NCI-H146 treated with DMSO at 0.1 percent for 48 hours (cell line): Measurements from ENCODE around the gene CKS2.
"Not testable (repeated sequence)": the region's sequence is repeated elsewhere in the genome, so short reads cannot be mapped to it uniquely, and the experiment has no call there.

Experiments
- DNase-seq: peaks from one replicate; lab custom pipeline; 2025; ENCODE audit not compliant: unreplicated experiment; lab: John Stamatoyannopoulos, UW

CKS2 gene

DNA sequence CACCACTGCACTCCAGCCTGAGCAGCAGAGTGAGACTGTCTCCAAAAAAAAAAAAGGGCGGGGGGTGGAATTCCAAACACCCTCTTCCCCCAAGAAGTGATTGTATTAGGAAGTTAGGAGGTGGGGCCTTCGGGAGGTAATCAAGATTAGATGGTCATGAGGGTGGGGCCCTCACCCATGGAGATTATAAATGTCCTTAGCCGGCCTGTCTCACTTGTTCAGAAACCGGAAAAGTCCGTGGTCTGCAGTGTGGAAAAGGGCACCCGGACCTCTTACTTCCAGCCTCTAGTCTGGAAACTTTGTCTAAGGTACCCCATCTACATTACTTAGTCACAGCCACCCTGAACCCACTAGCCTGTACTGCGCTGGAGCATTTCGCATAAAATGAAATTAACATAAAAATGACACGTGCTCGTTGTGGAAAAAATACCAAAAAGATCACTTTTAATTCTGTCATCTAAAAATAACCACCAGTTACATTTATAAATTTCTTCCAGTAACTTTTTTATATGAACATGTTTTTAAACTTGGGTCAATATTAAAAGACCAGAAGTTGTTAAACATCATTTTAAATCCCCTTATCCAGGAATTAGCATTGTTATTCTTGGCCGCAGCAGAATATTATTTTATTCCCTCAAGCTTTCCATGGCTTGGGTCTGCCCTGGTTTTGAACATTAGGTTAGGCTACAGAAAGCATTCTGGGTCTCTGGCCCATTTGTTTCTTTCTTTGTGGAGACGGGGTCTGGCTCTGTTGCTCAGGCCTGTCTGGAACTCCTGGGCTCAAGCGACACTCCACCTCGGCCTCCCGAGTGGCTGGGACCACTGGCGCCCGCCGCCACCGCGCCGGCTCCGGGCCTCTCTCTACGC lies 1.2 kb upstream of the CKS2 start:
- DNase-seq = no peak

DNA sequence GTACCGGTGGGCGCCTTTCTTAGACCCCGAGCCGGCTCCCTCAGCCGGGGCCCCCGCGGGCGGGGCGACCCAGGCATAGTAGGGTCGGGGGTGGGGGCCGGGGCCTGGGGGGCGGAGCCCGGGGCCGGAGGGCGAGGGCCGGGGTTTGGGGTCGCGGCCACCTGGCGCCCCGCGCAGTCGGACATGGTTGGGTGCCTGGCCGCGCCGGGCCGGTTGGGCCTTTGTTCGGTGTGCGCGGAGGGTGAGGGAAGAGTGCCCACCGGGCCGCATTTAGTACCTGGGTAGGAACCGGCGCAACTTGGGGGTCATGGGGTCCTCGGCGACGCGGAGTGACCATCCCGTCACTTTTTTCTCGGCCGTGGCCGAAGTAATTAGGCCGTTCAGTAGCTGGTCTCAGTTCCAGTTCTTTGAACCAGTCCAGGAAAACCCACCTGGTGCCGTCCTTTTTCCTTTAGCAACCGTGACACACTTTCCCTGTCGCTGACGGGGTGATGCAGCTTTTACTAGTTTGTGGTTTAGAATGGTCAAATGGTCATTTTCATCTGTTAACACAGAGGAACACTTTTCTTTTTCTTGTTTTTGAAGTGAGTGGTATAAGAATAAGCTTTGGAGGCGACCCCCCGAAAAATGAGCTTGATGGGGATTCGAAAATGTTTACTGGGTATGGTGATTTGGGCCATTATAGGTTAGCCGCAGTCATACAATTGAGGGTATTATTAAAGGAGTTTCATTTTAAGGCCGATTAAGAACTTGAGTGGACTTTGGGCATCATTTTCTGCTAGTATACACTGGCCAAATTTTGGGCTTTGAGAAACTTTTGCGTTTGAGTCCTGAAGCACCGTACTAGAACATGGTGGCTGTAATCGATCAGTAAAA lies 589 bp downstream of the CKS2 start:
- no peak for DNase-seq

- DNase-seq = no peak
Observed at GRCh38 chr9:89312222-89312571, 1.2 kb downstream of the CKS2 start.

GRCh38 chr9:89313842-89314241 lies 2.8 kb downstream of the CKS2 start:
- no peak for DNase-seq

GRCh38 chr9:89314955-89315354 lies 4.0 kb downstream of the CKS2 start:
- DNase-seq = no peak

DNA sequence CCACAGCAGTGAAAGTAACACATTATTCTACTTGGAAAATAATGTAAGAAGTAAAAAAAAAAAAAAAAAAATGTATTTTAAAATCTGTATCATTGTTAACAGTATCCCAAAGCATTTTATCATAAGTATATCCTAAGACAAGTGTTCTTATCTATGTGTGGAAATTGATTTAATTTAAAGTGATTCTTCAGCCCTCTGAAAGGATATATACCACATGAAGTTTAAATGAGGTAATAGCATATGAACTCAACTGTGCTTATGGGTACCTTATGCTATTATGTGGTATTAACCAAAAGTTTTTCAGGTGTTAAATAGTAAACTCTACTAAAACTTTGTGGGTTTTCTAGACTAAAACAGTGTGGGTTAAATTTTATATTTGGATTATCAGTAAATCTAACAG lies 4.5 kb downstream of the CKS2 start:
- no peak for DNase-seq

- DNase-seq = no peak
Observed at GRCh38 chr9:89317282-89317681, 6.3 kb downstream of the CKS2 start.

DNA sequence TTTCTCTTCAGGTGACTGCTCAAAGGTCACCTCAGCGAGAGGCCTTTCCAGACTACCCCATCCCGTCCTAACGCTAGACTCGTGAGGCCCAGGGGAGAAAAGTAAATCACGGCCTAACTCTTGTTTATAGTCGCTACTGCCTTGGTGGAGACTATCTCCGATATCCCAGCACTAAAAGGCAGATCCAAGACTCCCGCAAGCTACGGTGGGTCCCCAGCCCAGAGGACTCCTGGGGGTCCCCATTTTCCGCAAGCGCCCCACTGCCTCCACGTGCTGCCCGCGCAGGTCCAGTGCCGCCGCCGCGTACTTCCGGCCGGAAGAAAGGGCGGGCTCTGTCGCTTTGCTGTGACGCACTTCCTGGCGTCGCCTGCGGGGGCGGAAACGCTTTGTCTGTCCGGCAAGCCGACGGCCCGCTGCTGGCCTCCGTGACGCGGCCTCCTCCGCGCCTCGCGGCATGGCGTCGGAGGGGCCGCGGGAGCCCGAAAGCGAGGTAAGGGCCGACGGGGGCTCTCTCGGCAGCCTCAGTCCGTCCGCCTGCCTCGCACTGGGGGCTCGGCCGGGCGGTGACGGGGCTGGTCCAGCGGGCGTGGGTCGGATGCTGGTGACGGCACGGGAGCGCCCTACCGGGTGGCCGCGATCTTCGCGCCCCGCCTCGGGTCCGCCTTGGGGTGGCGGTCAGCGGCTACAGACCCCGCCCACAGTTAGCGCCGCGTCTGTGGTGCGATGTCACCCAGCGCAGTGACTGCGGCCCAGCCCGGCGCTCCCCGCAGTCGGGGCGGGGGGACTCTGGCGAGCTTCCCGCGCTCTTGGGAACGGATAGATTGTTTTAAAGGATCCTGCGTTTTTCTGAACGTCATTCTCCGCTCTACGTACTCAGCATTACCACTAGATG lies 7.4 kb downstream of the CKS2 start, which contains the start of gene SECISBP2:
TSS of gene SECISBP2 (plus strand) at position 378 of the 892 bp plus-strand sequence. CDS start at position 455, 77 bp downstream.
- DNase-seq = peak; percentile 86

GRCh38 chr9:89319015-89319905 lies 8.3 kb downstream of the CKS2 start:
- DNase-seq = no peak

GRCh38 chr9:89323390-89323789 lies 12.4 kb downstream of the CKS2 start:
- no peak for DNase-seq

DNA sequence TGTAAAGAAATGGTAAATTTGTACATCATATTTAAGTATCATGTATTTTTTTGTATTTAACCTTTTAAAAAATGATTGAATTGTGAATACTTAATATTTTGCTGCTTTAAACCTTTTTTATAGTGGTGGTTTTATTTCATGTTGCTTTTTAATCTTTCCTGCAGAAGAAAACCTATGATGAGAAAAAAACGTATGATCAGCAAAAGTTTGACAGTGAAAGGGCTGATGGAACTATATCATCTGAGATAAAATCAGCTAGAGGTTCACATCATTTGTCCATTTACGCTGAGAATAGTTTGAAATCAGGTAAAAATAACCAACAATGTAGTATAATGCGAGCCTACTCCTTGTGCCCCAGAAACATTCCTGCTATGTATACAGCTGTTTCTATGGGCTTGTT lies 14.7 kb downstream of the CKS2 start:
- DNase-seq = no peak

DNA sequence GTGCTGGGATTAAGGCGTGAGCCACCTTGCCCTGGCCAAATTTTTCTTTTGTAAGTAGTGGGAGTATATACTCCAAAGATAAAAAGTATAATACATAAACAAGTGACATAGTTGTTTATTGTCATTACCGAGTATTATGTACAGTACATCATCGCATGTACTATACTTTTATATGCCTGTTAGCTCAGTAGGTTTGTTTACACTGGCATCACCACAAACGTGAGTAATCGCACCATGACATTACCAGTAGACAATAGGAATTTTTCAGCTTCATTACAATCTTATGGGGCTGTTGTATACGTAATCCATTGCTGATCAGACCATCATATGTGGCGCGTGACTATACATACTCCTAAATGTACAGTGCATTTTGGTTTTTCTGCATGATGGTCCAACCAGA lies 17.1 kb downstream of the CKS2 start:
- DNase-seq = no peak

- DNase-seq = no peak
Observed at GRCh38 chr9:89329917-89330316, 18.9 kb downstream of the CKS2 start.

- no peak for DNase-seq
Observed at GRCh38 chr9:89330513-89330912, 19.5 kb downstream of the CKS2 start.

DNA sequence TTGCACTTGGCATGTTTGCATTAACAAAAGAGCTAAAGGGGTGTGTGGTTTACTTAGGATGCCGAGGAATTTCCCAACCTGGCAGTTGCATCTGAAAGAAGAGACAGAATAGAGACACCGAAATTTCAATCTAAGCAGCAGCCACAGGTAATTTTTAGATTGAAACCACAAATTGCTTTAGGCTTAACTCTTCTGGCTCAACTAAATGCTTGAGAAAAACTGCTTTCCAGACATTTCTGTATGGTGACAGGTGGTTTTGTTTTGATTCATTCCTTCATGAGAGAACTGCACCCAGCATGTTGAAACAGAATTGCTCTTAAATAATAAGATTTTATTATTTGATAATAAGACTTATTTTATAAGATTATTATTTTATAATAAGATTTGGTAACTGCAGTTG lies 28.8 kb downstream of the CKS2 start:
- DNase-seq = no peak

- DNase-seq = no peak
Observed at GRCh38 chr9:89340332-89340731, 29.3 kb downstream of the CKS2 start.

DNA sequence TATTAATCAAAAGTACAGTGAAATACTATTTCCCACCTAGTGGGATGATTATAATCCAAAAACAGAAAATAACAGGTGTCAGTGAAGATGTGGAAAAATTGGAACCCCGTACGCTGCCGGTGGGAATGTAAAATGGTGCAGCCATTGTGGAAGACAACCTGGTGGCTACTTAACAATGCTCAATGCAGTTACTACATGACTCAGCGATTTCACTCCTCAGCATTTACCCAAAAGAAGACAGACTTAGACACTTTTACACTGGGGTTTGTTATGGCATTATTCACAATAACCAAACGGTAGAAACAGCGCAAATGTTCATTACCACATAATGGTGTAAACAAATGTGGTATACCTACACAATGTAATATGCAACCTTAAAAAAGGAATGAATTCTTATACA lies 31.2 kb downstream of the CKS2 start:
- no peak for DNase-seq

DNA sequence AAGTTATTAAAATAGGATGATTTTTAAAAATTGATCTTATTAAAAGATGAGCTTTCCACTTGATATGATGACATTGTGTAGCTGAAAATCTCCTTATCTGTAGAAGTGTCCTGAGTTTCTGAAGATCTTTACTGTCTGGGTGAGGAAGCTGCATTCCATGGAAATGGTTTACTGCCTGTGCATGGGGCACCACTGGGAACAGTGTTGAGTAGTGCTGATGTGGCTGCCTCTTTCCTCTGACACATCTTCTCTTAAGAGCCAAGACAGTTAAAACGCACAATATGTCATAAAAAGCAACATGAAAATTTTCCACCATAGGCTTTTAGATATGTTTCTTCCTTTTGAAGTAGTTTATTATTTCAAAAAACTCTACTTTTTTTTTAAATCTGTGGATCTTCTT lies 32.0 kb downstream of the CKS2 start:
- DNase-seq = no peak

GRCh38 chr9:89343812-89344211 lies 32.8 kb downstream of the CKS2 start:
- DNase-seq = not testable (repeated sequence)

DNA sequence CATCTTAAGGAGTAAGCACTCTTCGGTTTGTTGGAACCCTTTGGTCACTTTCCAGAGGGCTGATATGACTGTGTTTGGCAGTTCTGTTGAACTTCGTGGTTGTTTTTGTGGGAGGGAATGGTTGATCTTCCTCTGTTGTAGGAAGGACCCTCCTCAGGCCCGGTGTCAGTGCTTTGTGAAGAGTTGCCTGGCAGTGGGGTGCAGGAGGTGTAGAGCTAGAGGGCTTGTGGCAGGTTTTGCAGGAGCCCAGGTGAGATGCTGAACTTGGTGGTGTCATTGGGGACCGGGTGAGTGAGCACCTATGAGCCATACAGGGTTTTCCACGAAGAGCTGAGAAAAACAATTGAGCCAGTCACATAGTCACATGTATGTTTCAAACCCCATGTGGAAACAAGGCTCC lies 34.5 kb downstream of the CKS2 start:
- DNase-seq = no peak
